HUES48 (cell line): Measurements from ENCODE around the gene ONECUT2.

Source experiments
- H3K27ac ChIP-seq: one replicate; pipeline ENCODE4 v1.7.0; 2013; ENCODE audit warnings: low read depth, low read length, inconsistent platforms
- H3K27me3 ChIP-seq: 2 replicates; pipeline ENCODE4 v1.6.1; 2013; ENCODE audit warnings: mild to moderate bottlenecking, low read length; ENCODE audit not compliant: control insufficient read depth, insufficient read depth
- H3K36me3 ChIP-seq: 2 replicates; pipeline ENCODE4 v1.6.1; 2013; ENCODE audit warnings: low read length; ENCODE audit not compliant: control insufficient read depth, insufficient read depth
- H3K4me1 ChIP-seq: 2 replicates; pipeline ENCODE4 v1.6.1; 2013; ENCODE audit warnings: mild to moderate bottlenecking, low read length; ENCODE audit not compliant: control insufficient read depth, insufficient read depth
- H3K4me3 ChIP-seq: 2 replicates; pipeline ENCODE4 v1.5.1; 2013; ENCODE audit warnings: mild to moderate bottlenecking, low read depth, low read length
- H3K9ac ChIP-seq: 2 replicates; pipeline ENCODE4 v1.6.1; 2013; ENCODE audit warnings: mild to moderate bottlenecking, low read depth, low read length, moderate library complexity
- H3K9me3 ChIP-seq: 2 replicates; pipeline ENCODE4 v1.6.1; 2013; ENCODE audit warnings: low read length; ENCODE audit not compliant: control insufficient read depth, insufficient read depth

Gene ONECUT2

GRCh38 chr18:57455576-57456129 is 20.5 kb downstream of the ONECUT2 start:
- no peaks in the 10 kb centered on the region for H3K36me3 ChIP-seq
- no peak overlapping the region for H3K9ac ChIP-seq
- H3K4me3 ChIP-seq, result no peak overlapping the region
- H3K27ac ChIP-seq, result no peak overlapping the region
- H3K27me3 ChIP-seq, result no peaks in the 10 kb centered on the region
- no peaks in the 10 kb centered on the region for H3K9me3 ChIP-seq
- H3K4me1 ChIP-seq, result no peaks in the 10 kb centered on the region

DNA sequence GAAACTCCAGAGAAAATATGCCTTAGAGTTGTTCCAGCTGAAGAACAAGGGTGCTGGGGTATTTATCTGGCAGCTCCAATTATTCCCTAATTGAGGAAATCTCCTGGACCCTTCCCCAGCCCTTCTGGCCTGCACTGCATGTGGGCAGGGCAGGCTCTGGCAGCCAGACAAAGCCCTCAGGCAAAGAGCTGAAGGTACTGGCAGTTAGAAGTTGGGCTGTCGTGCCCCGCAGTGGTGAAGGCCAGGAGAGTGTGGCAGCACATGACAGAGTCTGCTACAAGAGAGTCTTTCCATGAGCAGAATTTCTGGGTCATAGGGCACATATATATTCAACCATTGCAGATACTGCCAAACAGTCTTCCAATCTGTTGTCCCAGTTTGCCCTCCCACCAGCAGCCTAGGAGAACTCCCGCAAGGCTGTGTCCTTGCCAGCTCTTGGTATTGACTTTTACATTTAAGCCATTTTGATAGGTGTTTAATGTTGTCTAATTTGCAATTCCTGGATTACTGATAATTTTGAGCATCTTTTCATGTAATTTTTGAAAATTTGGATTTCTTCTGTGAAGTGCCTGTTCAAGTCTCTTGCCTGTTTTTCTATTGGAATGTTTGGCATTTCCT is 26.6 kb downstream of the ONECUT2 start:
- no peak overlapping the region for H3K9ac ChIP-seq
- no peaks in the 10 kb centered on the region for H3K4me1 ChIP-seq
- no peaks in the 10 kb centered on the region for H3K27me3 ChIP-seq
- no peak overlapping the region for H3K27ac ChIP-seq
- H3K4me3 ChIP-seq, result no peak overlapping the region
- H3K9me3 ChIP-seq, result no peaks in the 10 kb centered on the region
- H3K36me3 ChIP-seq, result no peaks in the 10 kb centered on the region

- no peak overlapping the region for H3K4me3 ChIP-seq
- no peaks in the 10 kb centered on the region for H3K27me3 ChIP-seq
- H3K9ac ChIP-seq, result no peak overlapping the region
- no peaks in the 10 kb centered on the region for H3K4me1 ChIP-seq
- no peaks in the 10 kb centered on the region for H3K9me3 ChIP-seq
- no peak overlapping the region for H3K27ac ChIP-seq
- H3K36me3 ChIP-seq, result no peaks in the 10 kb centered on the region
Observed at GRCh38 chr18:57466307-57466706, 31.1 kb downstream of the ONECUT2 start.

- no peaks in the 10 kb centered on the region for H3K9me3 ChIP-seq
- no peak overlapping the region for H3K9ac ChIP-seq
- no peak overlapping the region for H3K4me3 ChIP-seq
- H3K4me1 ChIP-seq, result no peaks in the 10 kb centered on the region
- no peaks in the 10 kb centered on the region for H3K27me3 ChIP-seq
- no peak overlapping the region for H3K27ac ChIP-seq
- no peaks in the 10 kb centered on the region for H3K36me3 ChIP-seq
Observed at GRCh38 chr18:57466745-57467409, 31.7 kb downstream of the ONECUT2 start.

DNA sequence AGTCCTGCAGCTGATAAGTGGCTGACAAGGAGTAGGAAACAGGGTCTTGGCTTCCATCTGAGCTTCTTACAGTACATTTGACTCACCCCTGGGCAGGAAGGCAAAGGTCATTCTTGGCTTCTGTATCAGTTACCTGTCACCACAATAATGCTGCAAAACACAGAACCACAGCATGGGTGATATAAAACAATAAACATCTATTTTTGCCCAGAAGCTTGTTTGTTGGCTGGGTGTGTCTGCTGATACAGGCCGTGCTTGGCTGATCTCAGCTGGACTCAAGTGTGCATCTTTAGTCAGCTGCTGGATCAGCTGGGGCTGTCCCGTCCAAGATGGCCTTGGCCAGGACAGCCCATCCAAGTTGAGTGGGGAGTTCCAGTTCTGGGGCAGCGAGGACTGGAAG is 34.7 kb downstream of the ONECUT2 start:
- Histone ChIP-seq H3K27ac (no peak overlapping the region), H3K27me3 (no peaks in the 10 kb centered on the region), H3K9me3 (no peaks in the 10 kb centered on the region), H3K9ac (no peak overlapping the region), H3K36me3 (no peaks in the 10 kb centered on the region), H3K4me3 (no peak overlapping the region), H3K4me1 (no peaks in the 10 kb centered on the region)

DNA sequence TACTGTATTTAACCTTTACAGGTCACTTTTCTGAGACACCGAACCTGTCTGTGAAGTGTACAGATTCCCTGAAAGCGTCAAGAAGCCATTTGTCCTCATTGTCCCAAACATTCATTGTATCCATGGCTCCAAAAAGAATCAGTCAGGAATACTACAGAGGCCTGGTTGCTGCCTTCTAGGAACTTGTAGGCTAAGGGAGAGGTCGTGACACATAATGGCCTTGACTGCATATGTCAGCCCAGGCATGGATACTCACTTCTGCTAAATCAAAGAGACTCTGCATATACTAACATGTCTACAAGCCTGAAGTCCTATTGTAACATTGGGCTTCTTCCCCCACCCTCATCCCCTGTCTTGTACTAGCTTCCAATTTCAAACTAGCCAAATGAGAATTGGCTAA is 40.2 kb downstream of the ONECUT2 start:
- peaks cover 7% of the 10 kb centered on the region; the same call in 1 of the 2 replicates for H3K4me1 ChIP-seq
- H3K36me3 ChIP-seq, result no peaks in the 10 kb centered on the region
- H3K9ac ChIP-seq, result no peak overlapping the region
- no peak overlapping the region for H3K27ac ChIP-seq
- H3K9me3 ChIP-seq, result no peaks in the 10 kb centered on the region
- H3K4me3 ChIP-seq, result no peak overlapping the region
- no peaks in the 10 kb centered on the region for H3K27me3 ChIP-seq

DNA sequence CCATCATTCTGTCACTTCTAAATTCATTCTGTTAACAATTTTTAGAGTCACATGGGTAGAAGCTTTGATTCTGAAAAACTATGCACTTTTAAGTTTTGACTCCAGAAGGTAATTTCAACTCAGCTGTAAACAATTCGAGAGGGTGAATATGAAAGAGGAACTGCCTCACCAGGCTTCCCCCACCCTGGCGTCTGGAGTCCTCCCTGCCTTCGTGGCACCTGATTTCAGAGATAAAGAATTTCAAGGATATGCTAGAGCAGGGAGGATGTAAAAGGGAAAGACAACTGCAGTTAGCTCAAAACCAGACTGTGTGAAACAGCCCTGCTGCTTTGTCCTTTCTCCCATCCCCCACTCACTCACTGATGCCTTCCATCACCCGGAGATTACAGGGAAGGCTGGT is 40.7 kb downstream of the ONECUT2 start:
- Histone ChIP-seq H3K4me3 (no peak overlapping the region), H3K36me3 (no peaks in the 10 kb centered on the region), H3K4me1 (peaks cover 7% of the 10 kb centered on the region; the same call in 1 of the 2 replicates), H3K9ac (no peak overlapping the region), H3K27ac (no peak overlapping the region), H3K9me3 (no peaks in the 10 kb centered on the region), H3K27me3 (no peaks in the 10 kb centered on the region)

- peaks cover 6% of the 10 kb centered on the region; the same call in 1 of the 2 replicates for H3K4me1 ChIP-seq
- no peak overlapping the region for H3K27ac ChIP-seq
- no peaks in the 10 kb centered on the region for H3K27me3 ChIP-seq
- no peak overlapping the region for H3K9ac ChIP-seq
- no peaks in the 10 kb centered on the region for H3K9me3 ChIP-seq
- H3K4me3 ChIP-seq, result no peak overlapping the region
- H3K36me3 ChIP-seq, result no peaks in the 10 kb centered on the region
Observed at GRCh38 chr18:57480733-57481132, 45.6 kb downstream of the ONECUT2 start.

DNA sequence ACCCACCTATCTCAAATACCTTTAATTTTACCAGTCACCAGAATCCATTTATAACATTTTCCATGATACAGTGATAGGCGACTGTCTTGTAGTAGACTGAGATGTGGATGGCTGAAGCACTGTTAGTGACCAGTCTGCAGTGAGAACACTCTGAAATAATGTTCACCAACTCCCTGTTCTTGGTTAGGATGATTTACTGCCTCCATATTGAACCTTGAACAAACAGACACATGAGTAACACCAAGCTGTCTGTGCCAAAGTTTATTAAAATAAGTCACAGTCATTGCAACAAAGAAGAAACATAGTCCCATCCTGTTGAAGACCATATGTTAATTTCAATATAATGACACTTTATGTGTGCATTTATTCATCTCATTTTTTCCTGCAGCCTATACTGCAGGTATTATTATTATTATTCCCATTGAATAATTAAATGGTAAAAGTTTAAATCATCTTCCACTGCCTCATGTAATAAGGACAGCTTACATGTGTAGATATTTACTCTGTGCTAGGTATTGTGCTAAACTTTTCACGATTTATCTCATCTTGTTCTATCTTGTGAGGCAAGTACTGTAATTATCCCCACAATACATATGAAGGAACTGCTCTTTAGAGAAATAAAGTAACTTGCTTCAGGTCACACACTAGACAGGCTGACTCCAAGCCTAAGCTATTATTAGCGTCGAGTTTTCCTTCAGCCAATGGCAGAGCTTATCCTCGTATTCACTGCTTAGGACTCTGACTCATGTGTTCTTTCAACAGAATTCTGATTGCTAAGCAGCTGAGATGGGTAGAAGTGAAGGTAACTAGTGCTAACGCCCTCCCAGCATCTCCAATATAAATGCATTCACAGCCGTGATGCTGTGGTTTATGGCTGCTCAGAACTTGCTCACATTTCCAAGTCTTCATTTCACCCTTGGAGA is 62.5 kb downstream of the ONECUT2 start:
- H3K27ac ChIP-seq, result no peak overlapping the region
- H3K9ac ChIP-seq, result no peak overlapping the region

GRCh38 chr18:57498682-57499256 is 63.6 kb downstream of the ONECUT2 start:
- H3K36me3 ChIP-seq, result no peaks in the 10 kb centered on the region
- no peak overlapping the region for H3K9ac ChIP-seq
- no peak overlapping the region for H3K4me3 ChIP-seq
- H3K27me3 ChIP-seq, result no peaks in the 10 kb centered on the region
- H3K27ac ChIP-seq, result no peak overlapping the region
- no peaks in the 10 kb centered on the region for H3K9me3 ChIP-seq
- no peaks in the 10 kb centered on the region for H3K4me1 ChIP-seq

More for the DNA sequence above, 62.5 kb downstream of the ONECUT2 start:
- no peaks in the 10 kb centered on the region for H3K9me3 ChIP-seq
- H3K27me3 ChIP-seq, result no peaks in the 10 kb centered on the region
- H3K4me3 ChIP-seq, result no peak overlapping the region
- H3K36me3 ChIP-seq, result no peaks in the 10 kb centered on the region
- no peaks in the 10 kb centered on the region for H3K4me1 ChIP-seq
